ENCODE data around the gene MYBPH. TPM values are rescaled to one million over a fixed set of nuclear protein-coding genes. Genes with fewer than 3 reads are reported as not detected.
A peak's percentile ranks its signal among the peaks of the same experiment; 100 is the strongest.

MYBPH gene
- total RNA-seq, 2 donors from 2014 or later = not detected

DNA sequence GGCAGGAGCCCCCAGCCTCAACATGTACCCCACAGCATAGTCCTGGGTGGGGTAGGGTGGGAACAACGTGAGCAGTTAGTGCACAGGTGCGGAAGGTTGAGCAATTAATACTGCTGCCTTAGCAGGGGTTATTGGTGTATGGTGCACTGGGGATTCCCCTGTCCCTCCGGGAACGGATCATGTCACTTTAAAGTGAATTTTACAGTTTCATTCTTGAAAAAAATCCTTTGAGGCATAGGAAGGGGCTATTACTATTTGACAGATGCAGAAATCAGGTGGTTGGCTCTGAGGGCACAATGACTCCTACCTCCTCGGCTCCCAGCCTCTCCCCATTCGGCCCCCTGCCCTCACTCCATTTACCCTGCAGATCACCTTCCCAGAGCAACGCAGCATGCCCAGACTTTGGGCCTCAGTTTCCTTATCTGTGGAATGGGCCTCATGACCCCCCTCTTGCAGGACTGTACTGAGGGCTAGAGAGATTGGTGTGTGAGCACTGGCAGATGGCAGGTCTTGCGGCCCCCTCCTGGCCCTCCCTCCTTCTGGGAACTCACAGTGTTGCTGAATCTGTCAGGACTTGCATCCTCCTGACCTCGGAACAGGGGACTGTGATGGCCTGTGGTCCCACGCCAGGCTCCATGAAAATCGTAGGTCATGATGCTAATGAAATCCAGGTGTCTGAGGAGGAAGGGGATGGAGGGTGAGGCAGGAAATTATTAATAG is 5.1 kb upstream of the MYBPH start:
- Histone ChIP-seq H3K27me3 (ENCODE audit: control insufficient read depth, insufficient read depth, low read length, poor library complexity, severe bottlenecking) (no peaks in the 10 kb centered on the region), H3K9me3 (ENCODE audit: control insufficient read depth, low read length) (no peaks in the 10 kb centered on the region), H3K36me3 (ENCODE audit: control insufficient read depth, insufficient read depth, low read length) (no peaks in the 10 kb centered on the region), H3K4me3 (ENCODE audit: low read length) (no peak overlapping the region), H3K4me1 (ENCODE audit: control insufficient read depth, insufficient read depth, low read length) (peaks cover 22% of the 10 kb centered on the region), H3K27ac (ENCODE audit: low read depth, low read length) (no peak overlapping the region), H3K9ac (ENCODE audit: extremely low read depth, low read length, poor library complexity, severe bottlenecking) (no peak overlapping the region)
- H3K36me3 Mint-ChIP-seq (ENCODE audit: low read depth) = no peaks in the 10 kb centered on the region
- no peak overlapping the region for H3K4me3 Mint-ChIP-seq
- 91 to 100% methylated on average over 5 to 11 of the region's 11 CpGs for WGBS, 2 experiments (ENCODE audit: insufficient coverage in 1 of 2, insufficient read length in 1 of 2)
- no peak overlapping the region for H3K27ac Mint-ChIP-seq
- no peaks in the 10 kb centered on the region for H3K9me3 Mint-ChIP-seq
- TF ChIP-seq CTCF (conservative IDR thresholded peaks at IDR 0.05) = no peak
- no peak for DNase-seq
- no peaks in the 10 kb centered on the region for H3K27me3 Mint-ChIP-seq (ENCODE audit: insufficient read depth)
- H3K4me1 Mint-ChIP-seq = peaks cover 43% of the 10 kb centered on the region

GRCh38 chr1:203179667-203180005 is 4.0 kb upstream of the MYBPH start:
- H3K4me3 ChIP-seq (ENCODE audit: low read length) = no peak overlapping the region
- H3K9ac ChIP-seq (ENCODE audit: extremely low read depth, low read length, poor library complexity, severe bottlenecking) = no peak overlapping the region
- no peaks in the 10 kb centered on the region for H3K36me3 ChIP-seq (ENCODE audit: control insufficient read depth, insufficient read depth, low read length)
- H3K27me3 ChIP-seq (ENCODE audit: control insufficient read depth, insufficient read depth, low read length, poor library complexity, severe bottlenecking) = no peaks in the 10 kb centered on the region
- DNase-seq = no peak
- Mint-ChIP-seq H3K27ac (no peak overlapping the region), H3K9me3 (no peaks in the 10 kb centered on the region), H3K27me3 (ENCODE audit: insufficient read depth) (no peaks in the 10 kb centered on the region), H3K36me3 (ENCODE audit: low read depth) (no peaks in the 10 kb centered on the region), H3K4me1 (peaks cover 42% of the 10 kb centered on the region), H3K4me3 (no peak overlapping the region)
- no peak for TF ChIP-seq CTCF (conservative IDR thresholded peaks at IDR 0.05)
- WGBS, 2 experiments (ENCODE audit: insufficient coverage in 1 of 2, insufficient read length in 1 of 2) = 78 to 91% methylated on average over 6 to 10 of the region's 10 CpGs
- H3K27ac ChIP-seq (ENCODE audit: low read depth, low read length) = no peak overlapping the region
- H3K9me3 ChIP-seq (ENCODE audit: control insufficient read depth, low read length) = no peaks in the 10 kb centered on the region
- peaks cover 20% of the 10 kb centered on the region for H3K4me1 ChIP-seq (ENCODE audit: control insufficient read depth, insufficient read depth, low read length)

DNA sequence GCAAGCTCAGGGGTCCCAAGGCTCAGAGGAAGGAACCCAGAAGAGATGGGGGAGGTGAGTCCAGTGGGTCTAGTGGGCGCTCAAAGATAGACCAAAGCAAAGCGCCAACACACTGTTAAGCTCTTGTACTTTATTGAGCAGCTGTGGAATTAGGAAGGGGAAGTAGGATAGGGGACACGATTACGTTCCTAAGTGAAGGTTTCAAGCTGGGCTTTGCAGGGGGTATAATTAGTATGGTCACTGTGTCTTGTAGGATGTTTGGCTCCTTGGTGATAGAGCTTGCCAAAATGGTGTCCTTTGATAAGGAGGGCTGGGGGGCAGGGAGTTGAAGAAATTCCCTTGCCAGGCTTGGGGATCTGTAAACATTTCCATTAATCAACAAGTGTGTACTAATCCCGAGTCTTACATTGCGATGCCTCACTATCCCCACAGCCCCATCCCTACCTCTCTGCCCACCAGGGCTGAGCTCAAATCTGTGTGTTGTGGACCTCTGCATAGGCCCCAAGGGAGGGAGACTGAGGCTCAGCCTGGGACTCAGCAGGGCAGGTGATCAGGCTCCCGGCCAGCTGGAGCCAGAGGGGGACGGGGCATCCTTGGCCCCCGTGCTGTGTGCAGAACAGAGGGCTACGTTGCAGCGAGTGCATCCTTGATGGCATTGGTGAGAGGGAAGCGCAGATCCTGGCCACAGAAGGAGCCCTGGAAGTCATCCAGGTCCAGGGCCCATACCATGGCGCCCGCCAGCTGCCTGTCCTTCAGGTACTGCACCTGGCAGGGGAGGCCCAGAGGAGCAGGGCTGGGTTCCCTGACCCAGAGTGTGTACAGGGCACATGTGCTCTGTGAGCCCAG is 3.4 kb upstream of the MYBPH start:
- 88 to 92% methylated on average over 12 to 14 of the region's 14 CpGs for WGBS, 2 experiments (ENCODE audit: insufficient coverage in 1 of 2, insufficient read length in 1 of 2)
- Histone ChIP-seq H3K27me3 (ENCODE audit: control insufficient read depth, insufficient read depth, low read length, poor library complexity, severe bottlenecking) (no peaks in the 10 kb centered on the region), H3K4me3 (ENCODE audit: low read length) (no peak overlapping the region), H3K4me1 (ENCODE audit: control insufficient read depth, insufficient read depth, low read length) (peaks cover 20% of the 10 kb centered on the region), H3K9me3 (ENCODE audit: control insufficient read depth, low read length) (no peaks in the 10 kb centered on the region), H3K36me3 (ENCODE audit: control insufficient read depth, insufficient read depth, low read length) (no peaks in the 10 kb centered on the region), H3K27ac (ENCODE audit: low read depth, low read length) (no peak overlapping the region), H3K9ac (ENCODE audit: extremely low read depth, low read length, poor library complexity, severe bottlenecking) (no peak overlapping the region)
- peak overlapping the region; percentile 49 for H3K27ac Mint-ChIP-seq
- peaks cover 42% of the 10 kb centered on the region for H3K4me1 Mint-ChIP-seq
- no peak for TF ChIP-seq CTCF (conservative IDR thresholded peaks at IDR 0.05)
- H3K4me3 Mint-ChIP-seq = peak overlapping the region; percentile 18
- H3K27me3 Mint-ChIP-seq (ENCODE audit: insufficient read depth) = no peaks in the 10 kb centered on the region
- DNase-seq = no peak
- no peaks in the 10 kb centered on the region for H3K36me3 Mint-ChIP-seq (ENCODE audit: low read depth)
- no peaks in the 10 kb centered on the region for H3K9me3 Mint-ChIP-seq

Data from endodermal cell (in vitro differentiated cells).